Fibroblast of lung (primary cell): ENCODE measurements around the gene XPO5. TPM values are rescaled to one million over a fixed set of nuclear protein-coding genes. Genes with fewer than 3 reads are reported as not detected.
"Not testable (repeated sequence)": the region's sequence is repeated elsewhere in the genome, so short reads cannot be mapped to it uniquely, and the experiment has no call there.

Experiments used
- DNase-seq, 2 donors: peaks; one replicate each; pipeline versions ENCODE4 v3.0.0 to v3.0.0-alpha.2; 2010; ENCODE audit warnings: low read depth in 2 of 2
- H2AFZ ChIP-seq: 2 replicates; pipeline ENCODE4 v1.5.1; 2012; ENCODE audit warnings: low read length, control low read depth, inconsistent platforms
- H3K27ac ChIP-seq: 2 replicates; pipeline ENCODE4 v1.5.1; 2011; ENCODE audit warnings: low read length, control low read depth; ENCODE audit not compliant: insufficient read depth
- H3K27me3 ChIP-seq: 2 replicates; pipeline ENCODE4 v1.5.1; 2011; ENCODE audit warnings: mild to moderate bottlenecking, low read length; ENCODE audit not compliant: control insufficient read depth, insufficient read depth
- H3K36me3 ChIP-seq: 2 replicates; pipeline ENCODE4 v1.5.1; 2011; ENCODE audit warnings: low read length; ENCODE audit not compliant: control insufficient read depth, insufficient read depth
- H3K4me1 ChIP-seq: 2 replicates; pipeline ENCODE4 v1.5.1; 2011; ENCODE audit warnings: low read length; ENCODE audit not compliant: control insufficient read depth, insufficient read depth; ENCODE audit errors: extremely low read depth
- H3K4me2 ChIP-seq: 2 replicates; pipeline ENCODE4 v1.5.1; 2011; ENCODE audit warnings: low read length, control low read depth; ENCODE audit not compliant: insufficient read depth; ENCODE audit errors: extremely low read depth
- H3K4me3 ChIP-seq, 4 experiments: fragments of 200-600 bp in 1 of 4; sonication (generic) in 1 of 4; replicated peaks in 1 of 4; 2 replicates each; pipeline ENCODE4 v1.5.1; 2011 to 2016; ENCODE audit warnings: low read length in 4 of 4, low read depth in 3 of 4, mild to moderate bottlenecking in 3 of 4, control low read depth in 2 of 4, inconsistent platforms in 1 of 4, mixed read lengths in 1 of 4; ENCODE audit not compliant: insufficient read depth in 1 of 4; ENCODE audit errors: control extremely low read depth in 1 of 4
- H3K79me2 ChIP-seq: 2 replicates; pipeline ENCODE4 v1.5.1; 2012; ENCODE audit warnings: mild to moderate bottlenecking, low read length, inconsistent platforms; ENCODE audit not compliant: control insufficient read depth, insufficient read depth
- H3K9ac ChIP-seq: 2 replicates; pipeline ENCODE4 v1.5.1; 2011; ENCODE audit warnings: mild to moderate bottlenecking, low read length, control low read depth; ENCODE audit not compliant: insufficient read depth
- H3K9me3 ChIP-seq: 2 replicates; pipeline ENCODE4 v1.5.1; 2012; ENCODE audit warnings: low read depth, low read length; ENCODE audit not compliant: control insufficient read depth, insufficient read depth
- H4K20me1 ChIP-seq: 2 replicates; pipeline ENCODE4 v1.5.1; 2011; ENCODE audit warnings: low read length; ENCODE audit not compliant: control insufficient read depth, insufficient read depth; ENCODE audit errors: extremely low read depth
- CTCF ChIP-seq, 2 donors: IDR thresholded peaks in 1 of 2; conservative IDR thresholded peaks in 1 of 2; 1 replicate in 1 of 2; 2 replicates in 1 of 2; pipeline ENCODE4 v1.5.1; 2011 to 2012; ENCODE audit warnings: low read length in 2 of 2, control low read depth in 1 of 2, inconsistent platforms in 1 of 2, low read depth in 1 of 2, mild to moderate bottlenecking in 1 of 2
- EZH2 ChIP-seq: IDR thresholded peaks from 2 replicates; pipeline ENCODE4 v1.5.1; 2012; ENCODE audit warnings: low read length, control low read depth, mild to moderate bottlenecking; ENCODE audit errors: missing control alignments
- polyA plus RNA-seq, 2 donors: library from polyadenylated mRNA; depleted of rRNA in 1 of 2; stranded (reverse) in 1 of 2; unstranded in 1 of 2; fragments of >200 nt; gene quantifications; 2 replicates each; pipeline ENCODE4 v1.2.1, GENCODE V29; 2011 to 2012; ENCODE audit warnings: missing spikeins in 1 of 2
- total RNA-seq: library from RNA; depleted of rRNA; stranded (reverse); fragments of >200 nt; gene quantifications from 2 replicates; pipeline ENCODE4 v1.2.1, GENCODE V29; 2014

The XPO5 gene
- total and polyA plus RNA-seq, 2 donors (not counting 1 experiment from before 2014, with no cell fraction given) = 20.5 to 21.7 TPM

DNA sequence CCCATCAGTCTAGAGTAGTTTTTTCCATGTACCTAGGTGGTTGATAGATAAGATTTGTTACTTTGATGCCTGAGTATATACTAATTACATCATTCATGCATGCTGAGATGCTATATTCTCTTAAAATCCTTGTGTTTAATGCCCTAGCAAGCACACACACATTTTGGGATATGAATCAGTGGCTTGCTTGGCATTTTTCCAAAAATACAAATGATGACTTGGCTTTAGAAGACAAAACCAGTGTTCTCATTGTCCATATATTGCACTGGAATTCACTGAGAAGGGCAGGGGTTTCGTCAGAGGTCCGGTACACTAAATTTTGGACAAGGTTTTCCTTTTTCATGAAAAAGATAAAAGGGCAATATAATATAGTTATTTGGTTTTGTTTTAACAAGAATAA, 28.3 kb upstream of the XPO5 start:
- no peak for TF ChIP-seq EZH2
- Histone ChIP-seq H3K4me1 (no peaks in the 10 kb centered on the region), H3K27ac (no peak overlapping the region), H3K27me3 (no peaks in the 10 kb centered on the region), H3K36me3 (peaks cover 2% of the 10 kb centered on the region), H3K79me2 (no peaks in the 10 kb centered on the region), H3K9me3 (no peaks in the 10 kb centered on the region), H3K9ac (no peak overlapping the region), H3K4me3 (no peak overlapping the region), H4K20me1 (no peaks in the 10 kb centered on the region), H3K4me2 (no peak overlapping the region), H2AFZ (no peak overlapping the region)
- DNase-seq = peak; percentile 88 to 90

GRCh38 chr6:43600595-43600994, 24.8 kb upstream of the XPO5 start:
- TF ChIP-seq CTCF (conservative IDR thresholded peaks at IDR 0.05 in 1 of 2, IDR thresholded peaks at IDR 0.05 in 1 of 2; ENCODE audit: low read depth in 1 of 2, low read length in 2 of 2) = no peak
- no peak for TF ChIP-seq EZH2
- Histone ChIP-seq H3K79me2 (no peaks in the 10 kb centered on the region), H3K27ac (no peak overlapping the region), H2AFZ (no peak overlapping the region), H3K4me3 (no peak overlapping the region), H3K27me3 (no peaks in the 10 kb centered on the region), H3K9ac (no peak overlapping the region), H3K4me2 (no peak overlapping the region), H3K36me3 (peaks cover 2% of the 10 kb centered on the region), H3K9me3 (no peaks in the 10 kb centered on the region), H4K20me1 (no peaks in the 10 kb centered on the region), H3K4me1 (no peaks in the 10 kb centered on the region)
- DNase-seq = no peak

DNA sequence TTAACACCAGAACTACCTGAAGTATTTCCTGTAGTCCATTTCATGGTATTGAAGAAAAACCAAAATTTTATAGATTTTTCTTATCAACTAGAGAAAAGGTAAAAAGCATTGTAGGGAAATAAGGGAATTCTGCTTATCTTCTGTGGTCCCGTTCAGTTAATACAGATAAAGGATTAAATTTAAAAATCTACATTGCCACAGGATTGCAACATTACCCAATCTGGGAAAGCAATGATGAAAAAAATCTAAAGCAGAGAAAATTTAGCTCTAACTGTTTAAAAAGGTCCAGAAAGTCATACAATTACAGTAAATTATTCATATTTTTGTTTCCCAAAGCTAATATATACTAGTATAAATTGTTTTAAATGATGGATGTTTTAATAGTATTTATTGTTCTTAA, 18.1 kb upstream of the XPO5 start:
- Histone ChIP-seq H4K20me1 (no peaks in the 10 kb centered on the region), H3K9me3 (no peaks in the 10 kb centered on the region), H3K4me3 (no peak overlapping the region), H3K4me1 (no peaks in the 10 kb centered on the region), H3K36me3 (peaks cover 2% of the 10 kb centered on the region), H3K79me2 (no peaks in the 10 kb centered on the region), H3K9ac (no peak overlapping the region), H2AFZ (no peak overlapping the region), H3K27me3 (no peaks in the 10 kb centered on the region), H3K4me2 (no peak overlapping the region), H3K27ac (no peak overlapping the region)
- TF ChIP-seq CTCF (conservative IDR thresholded peaks at IDR 0.05 in 1 of 2, IDR thresholded peaks at IDR 0.05 in 1 of 2; ENCODE audit: low read depth in 1 of 2, low read length in 2 of 2) = no peak
- no peak for TF ChIP-seq EZH2
- peak in 1 of 2 donors; percentile 31 for DNase-seq

GRCh38 chr6:43589564-43589963, 13.7 kb upstream of the XPO5 start:
- H3K9ac ChIP-seq, H3K27ac ChIP-seq, H3K4me2 ChIP-seq, H4K20me1 ChIP-seq, H3K4me3 ChIP-seq, H3K9me3 ChIP-seq, DNase-seq, H3K4me1 ChIP-seq, H3K36me3 ChIP-seq, H2AFZ ChIP-seq, H3K27me3 ChIP-seq, H3K79me2 ChIP-seq: not testable (repeated sequence)
